ENCODE results near the gene OBSCN. TPM values are rescaled to one million over a fixed set of nuclear protein-coding genes. Genes with fewer than 3 reads are reported as not detected.
"Not testable (repeated sequence)": the region's sequence is repeated elsewhere in the genome, so short reads cannot be mapped to it uniquely, and the experiment has no call there.

Gene OBSCN
- total and polyA plus RNA-seq, 2 experiments from 2014 or later = 1.1 to 5.2 TPM

DNA sequence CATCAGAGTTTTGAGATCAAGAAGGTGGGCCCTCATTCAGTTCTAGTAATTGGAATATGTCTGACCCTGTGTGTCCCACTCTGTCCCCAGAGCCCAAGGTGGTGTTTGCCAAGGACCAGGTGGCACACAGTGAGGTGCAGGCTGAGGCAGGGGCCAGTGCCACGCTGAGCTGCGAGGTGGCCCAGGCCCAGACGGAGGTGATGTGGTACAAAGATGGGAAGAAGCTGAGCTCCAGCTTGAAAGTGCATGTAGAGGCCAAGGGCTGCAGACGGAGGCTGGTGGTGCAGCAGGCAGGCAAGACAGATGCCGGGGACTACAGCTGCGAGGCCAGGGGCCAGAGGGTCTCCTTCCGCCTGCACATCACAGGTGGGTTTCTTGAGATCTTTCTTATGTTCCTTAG lies 35.2 kb downstream of the OBSCN start:
- Histone ChIP-seq H3F3A (ENCODE audit: insufficient read depth) (no peaks in the 10 kb centered on the region), H3K9ac (no peak overlapping the region), H3K4me1 (ENCODE audit: insufficient read depth) (no peaks in the 10 kb centered on the region), H2AFZ (no peak overlapping the region), H3K79me2 (ENCODE audit: insufficient read depth) (no peaks in the 10 kb centered on the region), H3K9me2 (ENCODE audit: insufficient read depth) (no peaks in the 10 kb centered on the region), H3K9me3 (ENCODE audit: low read depth) (no peaks in the 10 kb centered on the region), H3K36me3 (ENCODE audit: low read depth) (no peaks in the 10 kb centered on the region), H3K27ac (no peak overlapping the region), H3K4me3 (no peak overlapping the region), H3K27me3 (replicated peaks; ENCODE audit: insufficient read depth) (no peaks in the 10 kb centered on the region), H3K4me2 (ENCODE audit: unreplicated experiment) (no peak overlapping the region), H4K20me1 (ENCODE audit: insufficient read depth) (no peaks in the 10 kb centered on the region)
- DNase-seq = no peak
- in situ Hi-C loops (cut with MboI) = no loop called here
- no peak for TF ChIP-seq EZH2 (IDR thresholded peaks at IDR 0.05; ENCODE audit: insufficient read depth, poor library complexity, severe bottlenecking)
- TF ChIP-seq EZH2phosphoT487 (IDR thresholded peaks at IDR 0.05; ENCODE audit: insufficient read depth, low read depth) = no peak
- 83 to 84% methylated on average over 7 of the region's 7 CpGs for WGBS, 2 experiments (ENCODE audit: low coverage in 1 of 2, low lambda C conversion rate in 2 of 2, missing lambda C conversion rate in 2 of 2)

DNA sequence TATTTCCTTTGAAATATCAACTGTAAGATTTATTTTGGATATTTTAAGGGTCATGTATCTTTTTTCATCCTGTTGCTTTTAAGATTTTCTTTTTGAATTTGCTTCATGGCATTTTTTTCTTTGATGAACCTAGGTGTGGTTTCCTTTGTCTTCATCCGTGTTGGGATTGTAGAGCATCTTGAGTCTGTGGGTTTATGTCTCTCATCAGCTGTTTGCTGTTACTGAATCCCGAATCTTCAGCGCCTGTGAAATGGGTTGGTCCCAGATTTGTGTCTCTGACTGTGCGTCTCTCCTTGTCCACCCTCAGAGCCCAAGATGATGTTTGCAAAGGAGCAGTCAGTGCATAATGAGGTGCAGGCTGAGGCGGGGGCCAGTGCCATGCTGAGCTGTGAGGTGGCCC lies 36.1 kb downstream of the OBSCN start:
- H4K20me1 ChIP-seq (ENCODE audit: insufficient read depth); DNase-seq; H3K4me2 ChIP-seq (ENCODE audit: unreplicated experiment); H3F3A ChIP-seq (ENCODE audit: insufficient read depth); H3K9me3 ChIP-seq (ENCODE audit: low read depth); H3K9ac ChIP-seq; H3K9me2 ChIP-seq (ENCODE audit: insufficient read depth); H2AFZ ChIP-seq; H3K4me1 ChIP-seq (ENCODE audit: insufficient read depth); H3K27ac ChIP-seq; H3K79me2 ChIP-seq (ENCODE audit: insufficient read depth); H3K36me3 ChIP-seq (ENCODE audit: low read depth); H3K4me3 ChIP-seq; in situ Hi-C loops (cut with MboI); H3K27me3 ChIP-seq (replicated peaks; ENCODE audit: insufficient read depth): not testable (repeated sequence)
- 62 to 65% methylated on average over 5 of the region's 5 CpGs for WGBS, 2 experiments (ENCODE audit: low coverage in 1 of 2, low lambda C conversion rate in 2 of 2, missing lambda C conversion rate in 2 of 2)

DNA sequence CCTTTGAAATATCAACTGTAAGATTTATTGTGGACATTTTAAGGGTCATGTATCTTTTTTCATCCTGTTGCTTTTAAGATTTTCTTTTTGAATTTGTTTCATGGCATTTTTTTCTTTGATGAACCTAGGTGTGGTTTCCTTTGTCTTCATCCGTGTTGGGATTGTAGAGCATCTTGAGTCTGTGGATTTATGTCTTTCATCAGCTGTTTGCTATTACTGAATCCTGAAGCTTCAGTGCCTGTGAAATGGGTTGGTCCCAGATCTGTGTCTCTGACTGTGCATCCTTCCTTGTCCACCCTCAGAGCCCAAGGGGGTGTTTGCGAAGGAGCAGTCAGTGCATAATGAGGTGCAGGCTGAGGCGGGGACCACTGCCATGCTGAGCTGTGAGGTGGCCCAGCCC lies 37.3 kb downstream of the OBSCN start:
- Histone ChIP-seq H4K20me1 (ENCODE audit: insufficient read depth) (no peaks in the 10 kb centered on the region), H3K9me2 (ENCODE audit: insufficient read depth) (no peaks in the 10 kb centered on the region), H3K79me2 (ENCODE audit: insufficient read depth) (no peaks in the 10 kb centered on the region), H3K9me3 (ENCODE audit: low read depth) (no peaks in the 10 kb centered on the region), H3K4me2 (ENCODE audit: unreplicated experiment) (no peak overlapping the region), H3K27ac (no peak overlapping the region), H3K36me3 (ENCODE audit: low read depth) (no peaks in the 10 kb centered on the region), H3K27me3 (replicated peaks; ENCODE audit: insufficient read depth) (no peaks in the 10 kb centered on the region), H3K4me1 (ENCODE audit: insufficient read depth) (no peaks in the 10 kb centered on the region), H3K9ac (no peak overlapping the region), H3K4me3 (no peak overlapping the region), H3F3A (ENCODE audit: insufficient read depth) (no peaks in the 10 kb centered on the region), H2AFZ (no peak overlapping the region)
- TF ChIP-seq EZH2phosphoT487 (IDR thresholded peaks at IDR 0.05; ENCODE audit: insufficient read depth, low read depth) (no peak), EZH2 (IDR thresholded peaks at IDR 0.05; ENCODE audit: insufficient read depth, poor library complexity, severe bottlenecking) (no peak)
- DNase-seq = no peak
- in situ Hi-C loops (cut with MboI) = no loop called here
- 62 to 75% methylated on average over 3 of the region's 3 CpGs for WGBS, 2 experiments (ENCODE audit: low coverage in 1 of 2, low lambda C conversion rate in 2 of 2, missing lambda C conversion rate in 2 of 2)

DNA sequence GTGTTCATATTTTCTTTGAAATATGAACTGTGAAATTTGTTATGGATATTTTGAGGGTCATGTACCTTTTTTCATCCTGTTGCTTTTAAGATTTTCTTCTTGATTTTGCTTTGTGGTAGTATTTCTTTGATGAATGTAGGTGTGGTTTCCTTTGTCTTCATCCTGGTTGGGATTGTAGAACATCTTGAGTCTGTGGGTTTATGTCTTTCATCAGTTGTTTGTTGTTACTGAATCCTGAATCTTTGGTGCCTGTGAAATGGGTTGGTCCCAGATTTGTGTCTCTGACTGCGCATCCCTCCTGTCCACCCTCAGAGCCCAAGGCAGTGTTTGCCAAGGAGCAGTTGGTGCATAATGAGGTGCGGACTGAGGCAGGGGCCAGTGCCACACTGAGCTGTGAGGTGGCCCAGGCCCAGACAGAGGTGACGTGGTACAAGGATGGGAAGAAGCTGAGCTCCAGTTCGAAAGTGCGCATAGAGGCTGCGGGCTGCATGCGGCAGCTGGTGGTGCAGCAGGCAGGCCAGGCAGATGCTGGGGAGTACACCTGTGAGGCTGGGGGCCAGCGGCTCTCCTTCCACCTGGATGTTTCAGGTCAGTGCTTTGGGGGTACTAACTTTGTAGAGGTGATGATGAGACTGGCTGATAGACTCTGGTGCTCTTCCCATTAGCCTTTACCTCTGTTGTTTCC lies 38.5 kb downstream of the OBSCN start:
- Histone ChIP-seq H3K79me2 (ENCODE audit: insufficient read depth) (no peaks in the 10 kb centered on the region), H3K36me3 (ENCODE audit: low read depth) (no peaks in the 10 kb centered on the region), H3K27ac (no peak overlapping the region), H3K27me3 (replicated peaks; ENCODE audit: insufficient read depth) (no peaks in the 10 kb centered on the region), H3K4me1 (ENCODE audit: insufficient read depth) (no peaks in the 10 kb centered on the region), H3F3A (ENCODE audit: insufficient read depth) (no peaks in the 10 kb centered on the region), H4K20me1 (ENCODE audit: insufficient read depth) (no peaks in the 10 kb centered on the region), H3K9ac (no peak overlapping the region), H2AFZ (no peak overlapping the region), H3K4me3 (no peak overlapping the region), H3K4me2 (ENCODE audit: unreplicated experiment) (no peak overlapping the region), H3K9me3 (ENCODE audit: low read depth) (no peaks in the 10 kb centered on the region), H3K9me2 (ENCODE audit: insufficient read depth) (no peaks in the 10 kb centered on the region)
- no peak for DNase-seq
- in situ Hi-C loops (cut with MboI) = no loop called here
- 79 to 88% methylated on average over 8 of the region's 8 CpGs for WGBS, 2 experiments (ENCODE audit: low coverage in 1 of 2, low lambda C conversion rate in 2 of 2, missing lambda C conversion rate in 2 of 2)
- TF ChIP-seq EZH2 (IDR thresholded peaks at IDR 0.05; ENCODE audit: insufficient read depth, poor library complexity, severe bottlenecking) (no peak), EZH2phosphoT487 (IDR thresholded peaks at IDR 0.05; ENCODE audit: insufficient read depth, low read depth) (no peak)
